ENCODE results near the gene CCDC201.
A peak's percentile ranks its signal among the peaks of the same experiment; 100 is the strongest.
"Not testable (repeated sequence)": the region's sequence is repeated elsewhere in the genome, so short reads cannot be mapped to it uniquely, and the experiment has no call there.

The CCDC201 gene

GRCh38 chr7:45874408-45875131, 1.7 kb upstream of the CCDC201 start:
- DNase-seq = no peak

- DNase-seq = no peak
These were observed 473 bp upstream of the CCDC201 start for GRCh38 chr7:45873355-45873754.

GRCh38 chr7:45872116-45873034, 507 bp downstream of the CCDC201 start:
- DNase-seq = no peak

- DNase-seq = no peak
These were observed 3.5 kb downstream of the CCDC201 start for GRCh38 chr7:45869426-45869825.

GRCh38 chr7:45867471-45867870, 5.4 kb downstream of the CCDC201 start:
- DNase-seq = no peak

GRCh38 chr7:45865594-45866410, 7.1 kb downstream of the CCDC201 start:
- DNase-seq = no peak

- DNase-seq = no peak
These were observed 9.2 kb downstream of the CCDC201 start for GRCh38 chr7:45863715-45864114.

GRCh38 chr7:45856888-45857287, 16.0 kb downstream of the CCDC201 start:
- not testable (repeated sequence) for DNase-seq

GRCh38 chr7:45855680-45856079, 17.2 kb downstream of the CCDC201 start:
- not testable (repeated sequence) for DNase-seq

- DNase-seq = not testable (repeated sequence)
These were observed 19.4 kb downstream of the CCDC201 start for GRCh38 chr7:45853491-45853890.

GRCh38 chr7:45852984-45853383, 19.9 kb downstream of the CCDC201 start:
- not testable (repeated sequence) for DNase-seq

GRCh38 chr7:45848734-45849133, 24.1 kb downstream of the CCDC201 start:
- DNase-seq = not testable (repeated sequence)

GRCh38 chr7:45846536-45846935, 26.3 kb downstream of the CCDC201 start:
- DNase-seq = not testable (repeated sequence)

GRCh38 chr7:45841926-45842717, 30.8 kb downstream of the CCDC201 start:
- not testable (repeated sequence) for DNase-seq

- not testable (repeated sequence) for DNase-seq
These were observed 34.0 kb downstream of the CCDC201 start for GRCh38 chr7:45838852-45839251.

- DNase-seq = not testable (repeated sequence)
These were observed 40.3 kb downstream of the CCDC201 start for GRCh38 chr7:45832433-45833177.

- peak in 21 of 56 donors; percentile 5 to 77 (median 38) for DNase-seq
These were observed 43.0 kb downstream of the CCDC201 start for GRCh38 chr7:45829846-45830245.

- not testable (repeated sequence) for DNase-seq
These were observed 45.2 kb downstream of the CCDC201 start for GRCh38 chr7:45827731-45828130.

GRCh38 chr7:45826550-45826949, 46.3 kb downstream of the CCDC201 start:
- DNase-seq = not testable (repeated sequence)

GRCh38 chr7:45818763-45819162, 54.1 kb downstream of the CCDC201 start:
- DNase-seq = not testable (repeated sequence)

Measured in nucleus accumbens (tissue), 56 donors.